Chondrocyte (in vitro differentiated cells): Measurements from ENCODE around the gene AZU1. TPM values are rescaled to one million over a fixed set of nuclear protein-coding genes. Genes with fewer than 3 reads are reported as not detected.

ENCODE experiments used
- DNase-seq: peaks from one replicate; pipeline ENCODE4 v3.0.0; 2021; ENCODE audit warnings: mixed read lengths, low spot score
- H3K27ac Mint-ChIP-seq: one replicate; pipeline ENCODE4 v1.8.0; 2021; ENCODE audit warnings: mild to moderate bottlenecking, moderate library complexity, mixed read lengths; ENCODE audit not compliant: unreplicated experiment
- H3K27me3 Mint-ChIP-seq: 2 replicates; pipeline ENCODE4 v1.8.0; 2021; ENCODE audit warnings: low read depth, mixed read lengths
- H3K36me3 Mint-ChIP-seq: 2 replicates; pipeline ENCODE4 v1.8.0; 2021; ENCODE audit warnings: low read depth, mixed read lengths
- H3K4me1 Mint-ChIP-seq: 2 replicates; pipeline ENCODE4 v1.8.0; 2021; ENCODE audit warnings: low read depth, mild to moderate bottlenecking, mixed read lengths
- H3K4me3 Mint-ChIP-seq: one replicate; pipeline ENCODE4 v1.8.0; 2021; ENCODE audit warnings: mild to moderate bottlenecking, moderate library complexity, mixed read lengths; ENCODE audit not compliant: unreplicated experiment
- H3K9me3 Mint-ChIP-seq: 2 replicates; pipeline ENCODE4 v1.8.0; 2021; ENCODE audit warnings: low read depth, mixed read lengths
- total RNA-seq: library from RNA; stranded (reverse); gene quantifications from 3 replicates; pipeline ENCODE4 v1.2.1, GENCODE V29; 2021
- TF ChIP-seq, protein P1 (sequence below): fragments of 200-600 bp; sonication (generic); IDR thresholded peaks from 2 replicates; pipeline ENCODE4 v1.5.0; 2021; ENCODE audit warnings: antibody characterized with exemption, mild to moderate bottlenecking, moderate library complexity

AZU1 gene
- total RNA-seq, 1 donor from 2014 or later = 0.37 TPM

DNA sequence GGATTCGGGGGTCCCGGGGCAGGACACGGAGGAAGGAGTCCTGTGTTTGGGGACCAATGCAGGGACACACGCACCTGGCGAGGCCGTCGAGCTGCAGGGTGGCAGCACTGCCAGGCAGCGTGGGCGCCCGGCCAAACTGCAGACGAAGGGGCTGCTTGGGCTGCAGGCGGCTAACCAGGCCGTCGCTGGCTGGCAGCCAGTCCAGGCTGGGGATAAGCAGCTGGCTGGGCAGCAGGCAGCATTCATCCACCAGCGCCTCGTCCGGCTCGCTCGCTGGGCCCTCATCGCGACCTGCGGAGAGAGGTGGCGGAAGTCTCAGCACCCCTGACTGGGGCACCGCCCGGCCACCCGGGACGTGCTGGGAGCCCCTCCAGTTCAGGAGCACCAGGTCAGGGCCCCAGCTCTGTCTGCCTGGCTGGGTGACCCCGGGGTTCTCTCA lies 43.3 kb downstream of the AZU1 start:
- Mint-ChIP-seq H3K36me3 (peaks cover 8% of the 10 kb centered on the region), H3K9me3 (no peaks in the 10 kb centered on the region), H3K27ac (peak overlapping the region; percentile 88), H3K27me3 (no peaks in the 10 kb centered on the region), H3K4me1 (peaks cover 45% of the 10 kb centered on the region), H3K4me3 (no peak overlapping the region)
- peak; percentile 93 for DNase-seq
- TF ChIP-seq, protein P1, sequence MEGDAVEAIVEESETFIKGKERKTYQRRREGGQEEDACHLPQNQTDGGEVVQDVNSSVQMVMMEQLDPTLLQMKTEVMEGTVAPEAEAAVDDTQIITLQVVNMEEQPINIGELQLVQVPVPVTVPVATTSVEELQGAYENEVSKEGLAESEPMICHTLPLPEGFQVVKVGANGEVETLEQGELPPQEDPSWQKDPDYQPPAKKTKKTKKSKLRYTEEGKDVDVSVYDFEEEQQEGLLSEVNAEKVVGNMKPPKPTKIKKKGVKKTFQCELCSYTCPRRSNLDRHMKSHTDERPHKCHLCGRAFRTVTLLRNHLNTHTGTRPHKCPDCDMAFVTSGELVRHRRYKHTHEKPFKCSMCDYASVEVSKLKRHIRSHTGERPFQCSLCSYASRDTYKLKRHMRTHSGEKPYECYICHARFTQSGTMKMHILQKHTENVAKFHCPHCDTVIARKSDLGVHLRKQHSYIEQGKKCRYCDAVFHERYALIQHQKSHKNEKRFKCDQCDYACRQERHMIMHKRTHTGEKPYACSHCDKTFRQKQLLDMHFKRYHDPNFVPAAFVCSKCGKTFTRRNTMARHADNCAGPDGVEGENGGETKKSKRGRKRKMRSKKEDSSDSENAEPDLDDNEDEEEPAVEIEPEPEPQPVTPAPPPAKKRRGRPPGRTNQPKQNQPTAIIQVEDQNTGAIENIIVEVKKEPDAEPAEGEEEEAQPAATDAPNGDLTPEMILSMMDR = no peak

DNA sequence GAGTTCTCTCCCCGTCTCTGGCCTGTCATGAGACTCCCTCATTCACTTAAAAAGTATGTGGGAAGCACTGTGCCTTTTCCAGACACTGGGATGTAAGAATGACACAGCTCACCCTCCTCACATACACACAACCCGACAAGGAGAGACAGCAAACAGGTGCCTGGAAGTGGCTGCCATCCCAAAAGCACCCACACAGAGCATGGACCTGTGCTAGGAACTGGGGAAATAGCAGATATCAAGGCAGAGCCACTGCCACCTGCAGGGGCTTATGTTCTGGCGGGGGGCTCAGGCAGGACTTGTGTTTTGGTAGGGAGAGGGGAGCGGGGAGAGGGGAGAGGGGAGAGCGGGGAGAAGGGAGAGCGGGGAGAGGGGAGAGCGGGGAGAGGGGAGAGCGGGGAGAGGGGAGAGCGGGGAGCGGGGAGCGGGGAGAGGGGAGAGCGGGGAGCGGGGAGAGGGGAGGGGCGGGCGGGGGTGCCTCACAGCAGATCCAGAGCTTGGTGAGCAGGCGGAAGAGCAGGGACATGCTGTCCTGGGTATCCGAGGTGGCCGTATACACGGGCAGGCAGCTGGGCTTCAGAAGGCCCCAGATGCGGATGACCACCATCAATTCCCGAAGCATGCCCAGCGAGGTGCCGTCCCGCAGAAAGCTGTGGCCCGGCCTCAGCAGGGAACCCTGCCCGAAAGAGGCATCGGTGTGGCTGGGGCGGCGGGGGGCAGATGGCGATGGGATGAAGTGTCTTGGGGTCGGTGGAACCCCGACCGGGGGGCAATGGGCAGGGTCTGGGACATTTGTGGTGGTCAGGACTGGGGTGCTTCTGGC lies 44.0 kb downstream of the AZU1 start:
- H3K4me3 Mint-ChIP-seq = peak overlapping the region; percentile 25
- peak overlapping the region; percentile 88 for H3K27ac Mint-ChIP-seq
- peaks cover 11% of the 10 kb centered on the region for H3K36me3 Mint-ChIP-seq
- no peaks in the 10 kb centered on the region for H3K9me3 Mint-ChIP-seq
- TF ChIP-seq, protein P1 = no peak
- H3K27me3 Mint-ChIP-seq = no peaks in the 10 kb centered on the region
- H3K4me1 Mint-ChIP-seq = peaks cover 45% of the 10 kb centered on the region
- DNase-seq = peak; percentile 91

DNA sequence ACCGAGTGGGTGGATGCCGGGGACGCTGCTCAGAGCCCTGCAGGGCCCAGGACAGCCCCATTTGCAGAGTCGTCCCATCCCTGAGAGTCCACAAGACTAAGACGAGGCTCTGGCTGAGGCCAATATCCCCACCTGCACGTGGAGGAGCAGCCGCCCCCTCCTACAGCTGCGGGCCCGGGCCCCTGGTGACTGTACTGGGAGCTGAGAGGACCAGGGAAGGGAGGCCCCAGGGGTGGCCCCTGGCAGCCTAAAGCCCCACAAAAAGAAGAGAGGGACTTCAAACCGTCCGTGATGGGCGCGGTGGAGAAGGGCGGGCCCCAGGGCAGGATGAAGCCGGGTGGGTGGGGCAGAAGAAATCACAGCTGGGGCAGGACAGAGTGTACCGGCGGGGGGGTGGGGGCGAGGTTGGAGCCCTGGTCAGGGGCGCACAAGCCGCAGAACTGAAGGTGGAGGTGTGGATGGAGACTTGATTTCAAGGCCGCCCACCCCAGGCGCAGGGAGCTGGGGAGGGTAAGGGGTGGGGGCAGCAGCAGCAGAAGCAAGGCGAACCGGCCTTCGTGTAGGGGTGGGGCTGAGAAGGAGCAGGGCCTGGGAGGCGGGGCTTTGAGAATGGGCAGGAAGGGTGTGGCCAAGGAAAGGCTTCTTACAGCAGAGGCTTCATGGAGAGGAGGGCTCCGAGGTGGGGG lies 44.8 kb downstream of the AZU1 start:
- Mint-ChIP-seq H3K4me3 (no peak overlapping the region), H3K4me1 (peaks cover 40% of the 10 kb centered on the region), H3K9me3 (no peaks in the 10 kb centered on the region), H3K27ac (peak overlapping the region; percentile 36), H3K27me3 (no peaks in the 10 kb centered on the region), H3K36me3 (peaks cover 10% of the 10 kb centered on the region)
- no peak for DNase-seq
- TF ChIP-seq, protein P1 = no peak

DNA sequence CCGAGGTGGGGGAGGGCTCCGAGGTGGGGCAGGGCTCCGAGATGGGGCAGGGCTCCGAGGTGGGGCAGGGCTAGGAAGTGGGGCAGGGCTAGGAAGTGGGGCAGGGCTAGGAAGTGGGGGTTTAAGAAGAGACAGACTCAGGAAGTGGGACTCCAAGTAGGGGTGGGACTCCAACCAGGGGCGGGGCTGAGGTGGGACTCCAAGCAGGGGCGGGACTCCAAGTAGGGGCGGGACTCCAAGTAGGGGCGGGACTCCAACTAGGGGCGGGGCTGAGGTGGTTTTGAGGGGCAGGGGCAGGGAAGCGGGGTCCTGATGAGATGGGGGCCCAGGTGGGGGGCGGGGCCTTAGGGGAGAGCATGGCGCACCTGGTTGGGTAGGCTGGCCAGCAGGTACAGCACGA lies 45.4 kb downstream of the AZU1 start:
- Mint-ChIP-seq H3K9me3 (no peaks in the 10 kb centered on the region), H3K36me3 (peaks cover 7% of the 10 kb centered on the region), H3K27me3 (no peaks in the 10 kb centered on the region), H3K4me3 (no peak overlapping the region), H3K27ac (no peak overlapping the region), H3K4me1 (peaks cover 35% of the 10 kb centered on the region)
- DNase-seq = no peak
- TF ChIP-seq, protein P1 = no peak

DNA sequence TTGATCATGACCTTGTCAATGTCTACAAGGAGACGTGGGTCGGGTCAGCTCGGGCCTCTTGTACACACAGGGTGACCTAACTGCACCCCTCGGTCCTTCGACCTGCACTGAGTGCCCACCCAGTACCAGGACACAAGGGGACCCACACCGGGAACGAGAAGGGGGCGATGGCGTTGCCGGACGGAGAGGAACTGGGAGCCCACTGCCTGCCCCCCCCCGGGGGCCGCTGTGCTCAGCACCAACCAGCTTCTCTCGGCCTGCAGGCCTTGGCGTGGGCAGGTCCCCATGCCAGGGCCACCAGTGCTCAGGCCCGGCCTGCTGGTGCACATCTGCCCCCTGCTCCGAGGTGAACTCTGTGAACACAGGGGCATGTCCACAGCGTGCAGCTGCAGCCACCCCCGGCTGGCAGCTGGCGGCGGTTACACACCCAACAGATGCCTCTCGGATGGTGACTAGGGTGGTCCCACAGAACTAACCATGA lies 46.0 kb downstream of the AZU1 start:
- peak; percentile 93 for DNase-seq
- TF ChIP-seq, protein P1 = no peak
- peaks cover 32% of the 10 kb centered on the region for H3K4me1 Mint-ChIP-seq
- peaks cover 7% of the 10 kb centered on the region for H3K36me3 Mint-ChIP-seq
- no peak overlapping the region for H3K4me3 Mint-ChIP-seq
- H3K27me3 Mint-ChIP-seq = no peaks in the 10 kb centered on the region
- H3K9me3 Mint-ChIP-seq = no peaks in the 10 kb centered on the region
- H3K27ac Mint-ChIP-seq = no peak overlapping the region
